ENCODE results near the gene VPS26C.
"Not testable (repeated sequence)": the region's sequence is repeated elsewhere in the genome, so short reads cannot be mapped to it uniquely, and the experiment has no call there.

Gene VPS26C

DNA sequence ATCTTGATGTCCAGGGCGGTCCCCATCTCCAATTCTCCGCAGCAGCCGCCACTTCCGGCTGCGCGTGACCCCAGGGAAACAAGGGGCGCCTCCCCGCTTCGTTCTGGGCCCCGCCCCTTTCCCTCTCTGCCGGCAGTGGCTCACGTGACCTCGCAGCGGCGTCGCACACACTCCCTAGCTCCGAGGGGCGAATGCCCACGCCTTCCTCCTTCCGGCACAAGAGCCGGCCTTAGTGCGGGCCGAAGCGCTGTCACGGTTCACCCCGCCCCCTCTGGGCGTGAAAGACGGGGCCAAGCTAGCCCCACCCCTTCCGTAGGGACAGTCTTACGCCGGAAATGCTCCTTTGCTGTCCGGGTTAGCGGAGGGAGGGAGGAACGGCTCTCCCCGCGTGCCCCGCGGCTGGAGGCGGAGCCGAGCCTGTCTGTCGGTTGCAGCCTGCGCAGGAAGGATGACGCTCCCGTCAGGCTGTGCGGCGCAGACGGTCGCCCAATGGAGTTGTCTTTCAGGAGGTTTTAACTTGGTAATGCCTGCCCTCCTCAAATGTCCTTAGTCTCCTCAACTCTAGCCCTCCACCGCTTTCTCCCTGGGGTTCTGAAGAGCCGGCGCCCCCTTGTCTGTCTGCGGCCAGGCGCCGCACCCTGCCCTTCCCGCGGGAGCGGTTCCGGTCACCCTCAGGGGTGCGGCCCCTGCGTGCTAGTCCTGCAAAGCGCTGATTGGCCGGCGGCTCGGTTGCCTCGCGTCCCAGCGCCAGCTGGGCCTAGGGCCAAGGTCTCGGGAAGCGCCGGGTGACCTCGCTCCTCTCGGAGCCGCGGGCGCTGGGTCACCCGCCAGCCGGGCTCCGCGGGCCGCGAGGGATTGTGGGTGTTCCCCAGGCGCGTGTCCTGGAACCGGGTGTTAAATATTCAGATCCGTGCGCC lies at the start of gene VPS26C:
Gene VPS26C, minus strand, starts transcription at position 66 of the 917 bp plus-strand sequence. Its CDS starts 40 bp downstream, at position 26.
- Mint-ChIP-seq H3K9me3 (no peaks in the 10 kb centered on the region), H3K27me3 (ENCODE audit: low read depth) (no peaks in the 10 kb centered on the region), H3K36me3 (ENCODE audit: low read depth) (peaks cover 12% of the 10 kb centered on the region), H3K4me3 (peak within 1 kb of the TSS; percentile 97), H3K27ac (peak within 1 kb of the TSS; percentile 98), H3K4me1 (ENCODE audit: low read depth) (peaks cover 24% of the 10 kb centered on the region)

DNA sequence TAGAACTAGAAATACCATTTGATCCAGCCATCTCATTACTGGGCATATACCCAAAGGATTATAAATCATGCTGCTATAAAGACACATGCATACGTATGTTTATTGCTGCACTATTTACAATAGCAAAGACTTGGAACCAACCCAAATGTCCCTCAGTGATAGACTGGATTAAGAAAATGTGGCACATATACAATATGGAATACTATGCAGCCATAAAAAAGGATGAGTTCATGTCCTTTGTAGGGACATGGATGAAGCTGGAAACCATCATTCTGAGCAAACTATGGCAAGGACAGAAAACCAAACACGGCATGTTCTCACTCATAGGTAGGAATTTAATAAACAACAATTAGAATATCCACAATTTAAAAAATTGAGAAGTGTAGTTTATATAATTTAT lies 48.9 kb upstream of the VPS26C start:
- H3K27ac Mint-ChIP-seq; H3K36me3 Mint-ChIP-seq (ENCODE audit: low read depth); H3K4me1 Mint-ChIP-seq (ENCODE audit: low read depth); H3K4me3 Mint-ChIP-seq: not testable (repeated sequence)
- Mint-ChIP-seq H3K27me3 (ENCODE audit: low read depth) (peaks cover 19% of the 10 kb centered on the region), H3K9me3 (peaks cover 22% of the 10 kb centered on the region)

DNA sequence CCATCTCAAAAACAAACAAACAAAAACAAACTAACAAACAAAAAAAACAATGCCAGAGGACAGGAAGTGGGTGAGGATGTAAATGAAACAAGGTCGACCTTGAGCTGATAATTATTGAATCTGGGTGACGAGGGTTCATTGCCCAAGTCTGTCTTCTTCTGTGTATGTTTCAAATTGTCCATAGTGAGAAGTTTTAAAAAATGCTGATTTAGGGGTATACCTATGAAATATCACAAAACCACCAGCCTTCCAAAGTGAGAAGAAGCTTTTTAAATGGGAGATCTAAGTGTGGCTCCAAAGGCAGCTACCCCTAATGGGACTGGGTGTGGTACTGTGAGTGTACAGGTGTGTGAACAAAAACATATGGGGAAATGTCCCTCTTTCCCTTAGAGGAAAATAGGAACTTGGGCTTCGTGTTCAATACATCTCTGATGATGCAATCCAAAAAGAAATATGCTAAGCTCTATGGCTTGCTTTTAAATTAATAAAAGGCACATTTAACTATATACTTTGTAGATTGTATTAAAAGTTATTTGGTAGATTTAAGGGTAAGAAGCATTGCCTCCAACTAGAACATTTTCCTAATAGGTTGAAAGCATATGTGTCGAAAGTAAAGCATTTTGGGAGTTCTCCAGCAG lies 33.1 kb upstream of the VPS26C start:
- Mint-ChIP-seq H3K27me3 (ENCODE audit: low read depth) (peaks cover 4% of the 10 kb centered on the region), H3K36me3 (ENCODE audit: low read depth) (no peaks in the 10 kb centered on the region), H3K27ac (no peak overlapping the region), H3K9me3 (no peaks in the 10 kb centered on the region), H3K4me1 (ENCODE audit: low read depth) (no peaks in the 10 kb centered on the region), H3K4me3 (no peak overlapping the region)

DNA sequence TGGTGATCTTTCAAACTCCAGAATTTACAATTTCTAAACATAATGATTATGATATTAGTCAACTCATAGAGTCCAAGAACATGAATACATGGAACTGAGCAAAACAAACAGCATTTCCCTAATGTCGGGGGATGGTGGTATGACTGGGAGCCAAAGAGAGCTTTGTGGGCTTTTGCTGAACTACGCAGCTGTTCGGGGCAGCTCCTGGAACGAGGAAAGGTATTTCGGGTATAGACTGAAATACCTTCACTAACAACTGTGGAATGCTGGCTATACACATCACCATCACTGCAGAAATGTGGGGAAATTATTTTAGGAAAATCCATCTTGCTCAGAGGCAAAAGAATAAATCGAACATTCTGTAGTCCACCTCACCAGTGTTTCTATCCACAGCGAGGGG lies 30.2 kb upstream of the VPS26C start:
- H3K27ac Mint-ChIP-seq: no peak overlapping the region
- H3K4me1 Mint-ChIP-seq (ENCODE audit: low read depth): no peaks in the 10 kb centered on the region
- H3K36me3 Mint-ChIP-seq (ENCODE audit: low read depth): no peaks in the 10 kb centered on the region
- peaks cover 23% of the 10 kb centered on the region for H3K27me3 Mint-ChIP-seq (ENCODE audit: low read depth)
- no peak overlapping the region for H3K4me3 Mint-ChIP-seq
- no peaks in the 10 kb centered on the region for H3K9me3 Mint-ChIP-seq

DNA sequence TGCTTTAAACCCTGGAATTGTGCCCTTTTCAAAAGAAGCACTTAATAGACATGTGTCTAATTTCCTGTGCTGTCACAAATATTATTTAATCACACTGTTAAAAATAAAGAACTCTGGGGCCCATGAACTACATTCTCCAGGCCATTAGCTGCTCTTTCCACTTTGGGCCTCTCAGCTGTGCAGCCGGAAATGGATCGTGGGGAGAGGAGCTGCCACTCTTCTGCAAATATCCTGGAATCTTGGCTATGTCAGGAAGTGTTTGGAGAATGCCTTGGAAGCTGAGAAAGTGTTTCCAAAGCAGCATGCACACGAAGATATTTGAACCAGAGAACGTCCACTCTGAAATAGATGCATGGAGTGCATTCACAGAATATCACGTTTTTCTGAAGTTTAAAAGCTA lies 27.5 kb upstream of the VPS26C start:
- H3K4me3 Mint-ChIP-seq: no peak overlapping the region
- no peaks in the 10 kb centered on the region for H3K9me3 Mint-ChIP-seq
- H3K27ac Mint-ChIP-seq: no peak overlapping the region

DNA sequence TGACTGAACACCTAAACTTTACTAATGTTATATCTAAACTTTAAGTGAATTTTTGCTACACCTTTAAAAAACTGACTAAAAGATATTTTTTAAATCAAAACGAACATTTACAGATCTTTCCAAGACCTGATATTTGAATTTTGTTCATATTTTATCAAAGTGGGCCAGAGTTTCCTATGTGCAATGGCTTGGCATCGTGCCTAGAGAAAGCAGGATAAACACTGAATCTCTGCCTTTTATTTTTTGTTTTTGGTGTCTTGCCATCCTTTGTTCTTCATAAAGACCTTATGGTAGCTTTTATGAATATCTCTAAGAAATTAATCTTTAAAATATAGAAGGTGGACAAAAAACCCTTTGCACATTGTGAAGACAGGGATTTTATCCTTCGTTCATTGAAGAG lies 25.8 kb upstream of the VPS26C start:
- no peak overlapping the region for H3K27ac Mint-ChIP-seq
- H3K4me1 Mint-ChIP-seq (ENCODE audit: low read depth): no peaks in the 10 kb centered on the region
- H3K9me3 Mint-ChIP-seq: no peaks in the 10 kb centered on the region
- no peak overlapping the region for H3K4me3 Mint-ChIP-seq
- peaks cover 26% of the 10 kb centered on the region for H3K27me3 Mint-ChIP-seq (ENCODE audit: low read depth)
- H3K36me3 Mint-ChIP-seq (ENCODE audit: low read depth): no peaks in the 10 kb centered on the region

More for the DNA sequence above, 27.5 kb upstream of the VPS26C start:
- Mint-ChIP-seq H3K27me3 (ENCODE audit: low read depth) (peaks cover 26% of the 10 kb centered on the region), H3K4me1 (ENCODE audit: low read depth) (no peaks in the 10 kb centered on the region), H3K36me3 (ENCODE audit: low read depth) (no peaks in the 10 kb centered on the region)

DNA sequence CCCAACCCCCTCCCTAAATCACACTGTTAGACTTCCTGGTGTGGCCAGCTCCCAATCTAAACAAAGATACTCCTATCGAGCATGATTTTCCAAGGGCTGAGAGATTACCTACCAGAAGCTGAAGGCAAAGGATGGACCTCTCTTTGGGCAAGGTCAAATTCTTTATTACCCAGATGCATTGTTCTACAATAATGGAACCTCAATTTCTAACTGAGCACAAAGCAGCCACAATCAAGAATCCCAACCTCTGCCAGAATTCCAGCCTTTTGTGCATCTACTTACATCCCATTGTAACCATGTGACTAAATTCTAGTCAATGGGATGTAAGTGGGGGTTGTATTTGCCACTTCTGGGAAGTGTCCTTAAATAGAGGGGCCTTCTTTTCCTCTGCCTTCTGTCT lies 24.9 kb upstream of the VPS26C start:
- H3K36me3 Mint-ChIP-seq (ENCODE audit: low read depth): no peaks in the 10 kb centered on the region
- no peak overlapping the region for H3K27ac Mint-ChIP-seq
- peaks cover 26% of the 10 kb centered on the region for H3K27me3 Mint-ChIP-seq (ENCODE audit: low read depth)
- no peak overlapping the region for H3K4me3 Mint-ChIP-seq
- H3K9me3 Mint-ChIP-seq: no peaks in the 10 kb centered on the region
- no peaks in the 10 kb centered on the region for H3K4me1 Mint-ChIP-seq (ENCODE audit: low read depth)

DNA sequence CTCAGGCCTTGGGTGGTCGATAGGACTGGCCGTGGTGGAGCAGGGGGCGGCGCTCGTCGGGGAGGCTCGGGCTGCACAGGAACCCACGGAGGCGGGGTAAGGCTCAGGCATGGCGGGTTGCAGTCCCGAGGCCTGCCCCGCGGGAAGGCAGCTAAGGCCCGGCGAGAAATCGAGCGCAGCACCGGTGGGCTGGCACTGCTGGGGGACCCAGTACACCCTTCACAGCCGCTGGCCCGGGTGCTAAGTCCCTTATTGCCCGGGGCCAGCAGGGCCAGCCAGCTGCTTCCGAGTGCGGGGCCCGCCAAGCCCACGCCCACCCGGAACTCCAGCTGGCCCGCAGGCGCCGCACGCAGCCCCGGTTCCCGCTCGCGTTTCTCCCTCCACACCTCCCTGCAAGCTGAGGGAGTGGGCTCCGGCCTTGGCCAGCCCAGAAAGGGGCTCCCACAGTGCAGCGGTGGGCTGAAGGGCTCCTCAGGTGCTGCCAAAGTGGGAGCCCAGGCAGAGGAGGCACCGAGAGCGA lies 16.1 kb upstream of the VPS26C start:
- H3K9me3 Mint-ChIP-seq; H3K27me3 Mint-ChIP-seq (ENCODE audit: low read depth); H3K4me1 Mint-ChIP-seq (ENCODE audit: low read depth); H3K27ac Mint-ChIP-seq; H3K4me3 Mint-ChIP-seq; H3K36me3 Mint-ChIP-seq (ENCODE audit: low read depth): not testable (repeated sequence)

DNA sequence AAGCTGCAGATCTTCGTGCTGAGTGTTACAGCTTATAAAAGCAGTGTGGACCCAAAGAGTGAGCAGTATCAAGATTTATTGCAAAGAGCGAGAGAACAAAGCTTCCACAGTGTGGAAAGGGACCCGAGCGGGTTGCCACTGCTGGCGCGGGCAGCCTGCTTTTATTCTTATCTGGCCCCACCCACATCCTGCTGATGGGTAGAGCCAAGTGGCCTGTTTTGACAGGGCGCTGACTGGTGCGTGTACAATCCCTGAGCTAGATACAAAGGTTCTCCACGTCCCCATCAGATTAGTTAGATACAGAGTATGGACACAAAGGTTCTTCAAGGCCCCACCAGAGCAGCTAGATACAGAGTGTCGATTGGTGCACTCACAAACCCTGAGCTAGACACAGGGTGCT lies 15.5 kb upstream of the VPS26C start:
- not testable (repeated sequence) for H3K9me3 Mint-ChIP-seq; H3K27me3 Mint-ChIP-seq (ENCODE audit: low read depth); H3K36me3 Mint-ChIP-seq (ENCODE audit: low read depth); H3K4me1 Mint-ChIP-seq (ENCODE audit: low read depth)
- Mint-ChIP-seq H3K27ac (peak overlapping the region; percentile 18), H3K4me3 (peak overlapping the region; percentile 70)

DNA sequence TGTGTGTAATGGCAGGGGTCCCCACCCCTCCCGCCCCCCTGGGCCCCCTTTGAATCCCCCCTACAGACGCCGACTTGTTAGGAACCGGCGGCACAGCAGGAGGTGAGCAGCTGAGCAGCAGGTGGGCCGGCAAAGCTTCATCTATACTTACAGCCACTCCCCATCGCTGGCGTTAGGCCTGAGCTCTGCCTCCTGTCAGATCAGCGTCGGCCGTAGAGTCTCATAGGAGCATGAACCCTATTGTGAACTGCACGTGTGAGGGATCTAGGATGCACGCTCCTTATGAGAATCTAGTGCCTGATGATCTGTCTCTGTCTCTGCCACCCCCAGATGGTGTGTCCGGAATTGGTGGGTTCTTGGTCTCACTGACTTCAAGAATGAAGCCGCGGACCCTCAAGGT lies 14.9 kb upstream of the VPS26C start:
- Mint-ChIP-seq H3K27me3 (ENCODE audit: low read depth) (no peaks in the 10 kb centered on the region), H3K27ac (peak overlapping the region; percentile 18), H3K4me1 (ENCODE audit: low read depth) (no peaks in the 10 kb centered on the region), H3K9me3 (no peaks in the 10 kb centered on the region), H3K36me3 (ENCODE audit: low read depth) (no peaks in the 10 kb centered on the region), H3K4me3 (peak overlapping the region; percentile 70)

DNA sequence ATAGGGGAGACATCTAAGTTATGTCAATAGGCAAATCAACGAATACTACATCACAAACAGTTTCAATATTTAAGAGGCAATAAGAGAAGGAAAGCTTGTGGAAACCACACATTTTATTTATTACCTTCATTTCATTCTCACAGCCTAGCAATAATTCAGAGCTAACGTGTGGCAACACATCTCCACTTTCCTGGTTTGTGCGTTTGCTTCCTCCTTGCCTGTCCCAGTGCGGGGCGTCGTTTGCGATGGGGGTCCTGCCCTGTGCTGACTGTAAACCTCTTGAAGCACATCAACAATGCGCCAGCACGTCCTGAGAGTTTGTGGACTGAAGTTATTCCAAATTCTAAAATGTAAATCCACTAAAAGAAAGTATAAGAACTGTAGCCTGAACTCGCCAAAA lies 14.4 kb upstream of the VPS26C start:
- Mint-ChIP-seq H3K27ac (no peak overlapping the region), H3K27me3 (ENCODE audit: low read depth) (no peaks in the 10 kb centered on the region), H3K9me3 (no peaks in the 10 kb centered on the region), H3K36me3 (ENCODE audit: low read depth) (no peaks in the 10 kb centered on the region), H3K4me3 (peak overlapping the region; percentile 19), H3K4me1 (ENCODE audit: low read depth) (no peaks in the 10 kb centered on the region)

DNA sequence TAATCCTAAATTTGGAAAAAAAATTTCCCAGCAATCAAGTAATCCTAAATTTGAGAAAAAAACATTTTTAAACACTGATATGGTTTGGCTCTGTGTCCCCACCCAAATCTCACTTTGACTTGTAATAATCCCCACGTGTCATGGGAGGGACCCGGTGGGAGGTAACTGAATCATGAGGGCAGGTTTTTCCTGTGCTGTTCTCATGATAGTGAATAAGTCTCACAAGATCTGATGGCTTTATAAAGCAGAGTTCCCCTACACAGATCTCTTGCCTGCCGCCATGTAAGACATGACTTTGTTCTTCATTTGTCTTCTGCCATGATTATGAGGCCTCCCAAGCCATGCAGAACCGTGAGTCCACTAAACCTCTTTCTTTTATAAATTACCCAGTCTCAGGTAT lies 12.1 kb upstream of the VPS26C start:
- H3K4me1 Mint-ChIP-seq (ENCODE audit: low read depth); H3K27ac Mint-ChIP-seq; H3K4me3 Mint-ChIP-seq; H3K36me3 Mint-ChIP-seq (ENCODE audit: low read depth); H3K27me3 Mint-ChIP-seq (ENCODE audit: low read depth); H3K9me3 Mint-ChIP-seq: not testable (repeated sequence)

DNA sequence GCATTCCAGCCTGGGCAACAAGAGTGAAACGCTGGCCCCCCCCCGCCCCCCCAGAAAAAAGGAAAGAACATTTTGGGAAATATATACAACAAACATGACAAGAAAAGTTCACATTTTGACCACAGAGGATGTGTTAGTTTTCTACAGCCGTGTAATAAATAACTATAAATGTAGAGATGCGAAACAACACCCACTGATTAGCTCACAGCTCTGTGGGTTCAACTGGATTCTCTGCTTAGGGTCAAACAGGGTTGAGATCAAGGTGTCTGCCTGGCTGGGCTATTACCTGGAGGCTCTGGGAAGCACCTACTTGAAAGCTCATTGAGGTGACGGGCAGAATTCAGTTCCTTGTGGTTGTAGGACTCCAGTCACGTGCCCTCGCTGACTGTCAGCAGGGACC lies 11.1 kb upstream of the VPS26C start:
- peaks cover 9% of the 10 kb centered on the region for H3K27me3 Mint-ChIP-seq (ENCODE audit: low read depth)
- H3K36me3 Mint-ChIP-seq (ENCODE audit: low read depth): no peaks in the 10 kb centered on the region
- no peak overlapping the region for H3K27ac Mint-ChIP-seq

DNA sequence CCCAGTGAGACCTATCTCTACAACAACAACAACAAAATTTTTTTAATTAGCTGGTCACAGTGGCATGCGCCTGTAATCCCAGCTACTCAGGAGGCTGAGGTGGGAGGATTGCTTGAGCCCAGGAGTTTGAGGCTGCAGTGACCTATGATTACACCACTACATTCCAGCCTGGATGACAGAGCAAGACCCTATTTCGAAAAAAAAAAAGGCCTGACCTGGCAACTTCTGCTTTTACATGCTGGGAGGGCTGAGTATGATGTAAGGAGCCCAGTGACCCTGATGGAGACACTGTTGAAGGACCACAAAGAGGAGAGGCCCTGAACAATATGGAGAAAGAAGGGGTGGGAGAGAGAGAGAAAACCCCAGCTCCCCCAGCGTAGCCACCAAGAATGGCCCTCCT lies 9.2 kb upstream of the VPS26C start:
- no peaks in the 10 kb centered on the region for H3K4me1 Mint-ChIP-seq (ENCODE audit: low read depth)
- no peaks in the 10 kb centered on the region for H3K36me3 Mint-ChIP-seq (ENCODE audit: low read depth)
- no peak overlapping the region for H3K4me3 Mint-ChIP-seq
- H3K27me3 Mint-ChIP-seq (ENCODE audit: low read depth): peaks cover 9% of the 10 kb centered on the region
- no peak overlapping the region for H3K27ac Mint-ChIP-seq
- H3K9me3 Mint-ChIP-seq: no peaks in the 10 kb centered on the region

More for the DNA sequence above, 11.1 kb upstream of the VPS26C start:
- Mint-ChIP-seq H3K4me3 (no peak overlapping the region), H3K4me1 (ENCODE audit: low read depth) (no peaks in the 10 kb centered on the region), H3K9me3 (no peaks in the 10 kb centered on the region)

All from T-helper 1 cell treated with Interleukin-12 subunit alpha and Interleukin-12 subunit beta and Interleukin-4 antibody, amounts not matched to agents 30 μg/mL and 1 μg/mL, for 36 hours (primary cell).